T47D (cell line): ENCODE results near the gene SPATS2L.

Experiments
- DNase-seq, 2 experiments: peaks; one replicate each; pipeline versions ENCODE4 v3.0.0 to v3.0.0-alpha.2; 2011 to 2012; ENCODE audit warnings: low read depth in 1 of 2, low spot score in 1 of 2
- JUND ChIP-seq: IDR thresholded peaks from 2 replicates; pipeline ENCODE4 v1.6.1; 2012; ENCODE audit warnings: low read depth
- in situ Hi-C: cut with HindIII; loops from 2 replicates; pipeline ENCODE4 v1.10.0; 2016; ENCODE audit warnings: low sequenced_read_pairs, low pct_unique_long_range_greater_than_20kb

Gene SPATS2L

DNA sequence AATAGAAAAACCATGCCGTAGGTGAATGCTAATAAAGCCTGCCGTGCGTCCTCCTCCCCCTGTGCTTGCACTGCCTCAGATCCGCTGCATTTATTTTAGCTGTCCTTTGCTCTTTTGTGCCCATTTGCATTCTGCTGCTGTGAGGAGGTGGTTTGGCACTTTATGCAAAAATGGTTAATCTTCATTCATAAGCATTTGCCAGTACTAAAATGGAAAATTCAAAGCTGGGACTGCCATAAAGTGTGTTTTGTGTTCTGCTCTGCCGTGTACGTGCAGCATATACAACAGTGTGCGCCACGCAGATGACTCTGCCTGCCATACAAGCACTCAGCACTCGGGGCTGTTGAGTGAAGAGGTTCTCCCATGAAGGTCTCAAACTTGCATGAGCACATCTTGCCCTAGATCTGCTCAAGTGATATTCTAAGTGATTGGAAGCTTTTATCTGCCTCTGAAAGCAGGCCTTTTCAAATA lies 73.6 kb downstream of the SPATS2L start:
- DNase-seq, result no peak
- in situ Hi-C loops, result no loop called here
- TF ChIP-seq JUND, result no peak

DNA sequence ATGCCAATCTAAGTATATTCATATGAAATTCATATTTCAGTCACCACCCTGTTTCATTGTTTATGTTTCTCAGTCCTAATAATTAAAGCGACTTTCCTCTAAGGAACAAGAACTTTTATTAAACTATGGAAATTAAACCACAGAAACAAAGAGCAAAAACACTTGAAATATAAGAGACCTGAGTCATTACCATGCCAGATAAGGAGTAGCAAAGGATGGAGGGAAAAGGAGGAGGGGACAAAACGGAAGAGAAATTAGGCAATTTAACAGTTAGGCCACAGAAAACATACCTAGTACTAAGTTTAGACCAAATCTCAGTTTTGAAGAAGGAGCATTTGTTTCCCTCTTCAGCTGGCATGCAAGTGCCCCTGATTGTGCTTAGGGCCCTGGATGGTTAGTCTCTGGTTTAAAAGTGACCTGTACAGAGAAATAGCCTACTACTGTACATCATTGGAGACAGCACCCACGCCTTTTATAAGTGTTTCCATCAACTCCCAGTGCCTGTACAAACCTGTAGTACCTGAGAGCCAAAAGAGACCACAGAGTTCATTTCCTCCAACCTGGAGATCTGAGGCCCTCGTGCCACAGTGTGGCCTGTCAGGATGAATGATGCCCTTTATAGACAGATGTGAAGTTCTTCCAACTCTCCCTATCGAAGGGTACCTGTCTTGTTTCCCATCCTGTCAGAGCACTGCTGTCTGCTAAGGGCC lies 74.5 kb downstream of the SPATS2L start:
- TF ChIP-seq JUND, result no peak
- DNase-seq, result no peak
- in situ Hi-C loops, result no loop called here

DNA sequence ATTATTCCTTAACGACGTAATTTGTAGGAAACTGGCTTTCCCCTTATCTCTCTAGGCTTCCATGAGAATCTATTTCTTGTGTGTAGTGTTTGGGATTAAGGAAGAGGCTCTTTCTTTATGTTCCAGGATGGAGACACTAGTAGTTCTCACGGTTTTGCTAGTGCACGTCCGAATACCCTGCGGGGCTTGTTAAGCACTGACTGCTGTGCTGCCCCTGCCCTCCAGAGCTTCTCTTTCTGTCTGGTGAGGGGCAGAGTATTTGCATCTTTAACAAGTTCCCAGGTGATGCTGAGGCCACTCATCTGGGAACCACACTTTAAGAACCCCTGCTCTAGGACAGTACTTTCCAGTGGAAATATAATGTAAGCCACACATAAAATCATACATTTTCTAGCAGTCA lies 76.4 kb downstream of the SPATS2L start:
- TF ChIP-seq JUND, result no peak
- in situ Hi-C loops, result no loop called here
- no peak for DNase-seq

GRCh38 chr2:200383380-200384110 lies 77.1 kb downstream of the SPATS2L start:
- in situ Hi-C loops, result no loop called here
- peak in 1 of 2 experiments; percentile 21 for DNase-seq
- no peak for TF ChIP-seq JUND

DNA sequence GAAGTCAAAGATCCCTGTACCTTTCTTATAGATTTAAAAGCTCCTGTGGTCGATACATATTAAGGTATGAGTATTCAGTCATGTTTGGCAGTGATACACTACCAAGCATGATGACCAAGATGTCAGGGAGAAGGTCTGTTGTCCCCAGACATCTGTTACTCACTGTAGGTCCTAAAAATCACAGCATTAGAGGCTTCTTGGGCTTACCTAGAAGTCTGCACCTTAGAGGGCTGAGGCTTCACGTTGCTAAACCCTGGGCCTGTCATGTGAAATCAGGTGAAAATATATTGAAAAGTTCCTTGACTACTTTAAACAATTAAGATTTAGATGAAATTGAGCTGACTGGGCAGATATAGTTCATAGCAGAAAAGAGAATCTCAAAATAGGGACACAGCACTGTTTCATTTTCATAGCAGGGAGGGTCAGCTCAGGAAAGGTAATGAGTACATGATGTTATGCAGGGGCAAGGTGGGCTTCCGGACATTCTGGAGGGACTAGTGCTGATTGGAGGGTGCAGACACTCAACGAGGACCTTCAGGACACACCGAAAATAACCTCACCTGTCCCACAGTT lies 78.7 kb downstream of the SPATS2L start:
- in situ Hi-C loops, result no loop called here
- DNase-seq, result no peak
- no peak for TF ChIP-seq JUND

GRCh38 chr2:200393191-200393590 lies 86.7 kb downstream of the SPATS2L start:
- TF ChIP-seq JUND, result no peak
- DNase-seq, result no peak
- in situ Hi-C loops, result no loop called here

GRCh38 chr2:200394045-200394444 lies 87.6 kb downstream of the SPATS2L start:
- in situ Hi-C loops, result no loop called here
- DNase-seq, result no peak
- TF ChIP-seq JUND, result no peak

- in situ Hi-C loops, result no loop called here
- no peak for DNase-seq
- no peak for TF ChIP-seq JUND
These were observed 90.3 kb downstream of the SPATS2L start for GRCh38 chr2:200396781-200397242.

DNA sequence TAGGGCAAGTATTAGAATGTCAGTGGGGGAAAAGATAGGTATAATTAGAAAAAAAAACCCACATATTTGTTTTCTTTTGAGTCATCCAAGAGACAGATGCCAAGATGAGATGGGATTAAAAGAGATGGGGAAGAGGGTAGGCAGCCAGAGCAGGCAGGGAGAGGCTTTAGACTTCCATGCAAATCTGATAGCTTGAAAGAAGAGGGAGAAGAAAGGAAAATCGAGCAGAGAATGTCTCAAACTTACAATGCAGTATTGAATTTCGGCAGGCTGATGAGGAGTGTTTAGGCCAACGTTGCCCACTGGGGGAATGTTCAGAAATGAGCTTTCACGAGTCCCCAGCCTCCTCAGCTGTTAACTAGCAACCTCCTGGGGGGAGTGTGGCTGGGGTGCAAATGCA lies 91.3 kb downstream of the SPATS2L start:
- in situ Hi-C loops, result no loop called here
- TF ChIP-seq JUND, result no peak
- DNase-seq, result no peak

GRCh38 chr2:200399046-200399445 lies 92.6 kb downstream of the SPATS2L start:
- in situ Hi-C loops, result no loop called here
- DNase-seq, result no peak
- no peak for TF ChIP-seq JUND

DNA sequence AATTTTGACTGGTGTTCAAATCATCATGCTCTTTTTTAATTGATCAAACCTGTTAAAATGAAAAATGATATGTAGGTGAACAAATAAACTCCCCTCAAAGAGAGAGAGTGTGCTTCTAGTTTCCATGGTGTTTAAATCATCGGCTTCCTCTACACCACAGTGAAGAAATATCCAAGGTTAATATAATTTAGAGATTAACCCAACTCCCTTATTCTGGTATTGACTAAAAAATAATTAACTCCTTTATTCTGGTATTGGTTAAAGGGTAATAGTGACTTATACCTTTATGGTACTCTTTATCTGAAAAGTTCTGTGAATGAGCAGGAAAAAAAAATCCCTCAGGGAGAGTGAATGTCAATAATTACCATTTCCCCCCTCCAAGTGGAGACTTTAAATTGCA lies 93.1 kb downstream of the SPATS2L start:
- TF ChIP-seq JUND, result no peak
- DNase-seq, result no peak
- in situ Hi-C loops, result no loop called here

GRCh38 chr2:200403814-200404213 lies 97.3 kb downstream of the SPATS2L start:
- TF ChIP-seq JUND, result no peak
- no peak for DNase-seq
- in situ Hi-C loops, result no loop called here

GRCh38 chr2:200404615-200405014 lies 98.1 kb downstream of the SPATS2L start:
- no peak for DNase-seq

More at GRCh38 chr2:200404615-200405014, 98.1 kb downstream of the SPATS2L start:
- TF ChIP-seq JUND, result no peak
- in situ Hi-C loops, result no loop called here
